GM12891 (cell line): ENCODE measurements around the gene INSIG1.

ENCODE experiments used
- PAX5 ChIP-seq: IDR thresholded peaks from 2 replicates; pipeline ENCODE4 v1.6.1; 2011; ENCODE audit warnings: low read length, moderate library complexity, mild to moderate bottlenecking; ENCODE audit not compliant: insufficient read depth, severe bottlenecking
- POLR2A ChIP-seq: IDR thresholded peaks from 2 replicates; pipeline ENCODE4 v1.6.1; 2011; ENCODE audit warnings: low read depth, low read length, control low read depth
- POLR2AphosphoS5 ChIP-seq: IDR thresholded peaks from 2 replicates; pipeline ENCODE4 v1.6.1; 2011; ENCODE audit warnings: low read depth, low read length, control low read depth
- POU2F2 ChIP-seq: IDR thresholded peaks from 2 replicates; pipeline ENCODE4 v1.6.1; 2011; ENCODE audit warnings: low read depth, mild to moderate bottlenecking, control low read depth, low read length, moderate library complexity
- SPI1 ChIP-seq: IDR thresholded peaks from 2 replicates; pipeline ENCODE4 v1.6.1; 2011; ENCODE audit warnings: low read depth, low read length, control low read depth
- TAF1 ChIP-seq: IDR thresholded peaks from 2 replicates; pipeline ENCODE4 v1.6.1; 2011; ENCODE audit warnings: low read depth, low read length, control low read depth

DNA sequence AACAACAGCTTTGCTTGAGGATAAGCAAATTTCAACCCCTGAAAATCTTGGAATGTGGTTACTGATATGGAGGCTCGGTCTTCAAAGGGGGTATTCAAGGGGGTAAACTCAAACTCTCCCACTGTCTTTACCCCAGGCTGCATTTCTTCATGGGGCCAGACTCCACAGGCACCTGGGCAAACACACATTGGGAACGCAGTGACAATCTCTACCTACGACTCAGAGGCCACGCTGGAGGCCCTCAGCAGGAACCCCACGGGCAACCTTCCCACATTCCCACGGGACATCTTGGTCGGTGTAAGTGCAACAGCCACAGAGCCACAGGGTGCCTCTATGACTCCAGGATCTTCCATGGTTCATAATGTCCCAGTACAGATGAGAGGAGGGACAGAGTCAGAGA lies 2.2 kb upstream of the INSIG1 start:
- TF ChIP-seq POU2F2 (no peak), POLR2AphosphoS5 (no peak), POLR2A (no peak), TAF1 (no peak), SPI1 (no peak), PAX5 (no peak)
